GM19035 (cell line): ENCODE data around the gene USP32.
A peak's percentile ranks its signal among the peaks of the same experiment; 100 is the strongest.
"Not testable (repeated sequence)": the region's sequence is repeated elsewhere in the genome, so short reads cannot be mapped to it uniquely, and the experiment has no call there.

Source experiments
- ATAC-seq: cut with Tn5 transposase; IDR thresholded peaks from one replicate; pipeline ENCODE4 v1.9.1; 2021; ENCODE audit not compliant: unreplicated experiment

USP32 gene

DNA sequence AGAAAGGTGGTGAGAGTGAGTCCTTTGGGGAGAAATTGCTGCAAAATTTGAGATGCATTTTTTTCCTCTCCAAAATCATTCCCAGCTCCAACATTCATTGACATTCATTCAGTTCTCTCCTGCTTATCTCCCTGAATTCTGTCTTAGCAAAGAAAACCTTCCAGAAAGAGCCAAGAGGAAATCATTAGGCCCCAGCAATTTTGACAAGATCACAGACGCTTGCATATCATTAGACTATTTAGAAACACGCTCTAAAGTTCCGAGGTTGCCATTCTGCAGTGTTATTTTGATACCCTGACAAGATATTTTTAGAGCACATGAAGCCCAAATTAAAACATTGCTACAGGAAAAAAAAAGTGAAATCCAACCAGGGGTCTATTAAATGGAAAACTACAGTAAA, 20.8 kb upstream of the USP32 start:
- no peak for ATAC-seq

DNA sequence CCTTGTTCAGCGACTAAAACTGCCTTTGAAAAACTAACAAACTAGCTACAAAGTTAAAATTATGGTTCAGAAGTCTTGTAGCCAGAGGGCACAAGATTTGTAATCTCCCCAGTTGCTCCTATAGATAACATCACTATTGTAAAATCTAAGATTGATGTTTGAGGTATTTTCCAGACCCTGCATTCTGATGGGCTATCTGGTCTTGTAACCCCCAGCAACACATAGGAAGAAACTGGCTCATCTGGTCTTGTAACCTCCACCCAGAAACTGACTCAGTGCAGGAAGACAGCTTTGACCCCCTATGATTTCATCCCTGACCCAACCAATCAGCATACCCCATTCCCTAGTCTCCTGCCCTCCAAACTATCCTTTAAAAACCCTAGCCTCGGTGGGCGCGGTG, 18.1 kb upstream of the USP32 start:
- ATAC-seq: no peak

DNA sequence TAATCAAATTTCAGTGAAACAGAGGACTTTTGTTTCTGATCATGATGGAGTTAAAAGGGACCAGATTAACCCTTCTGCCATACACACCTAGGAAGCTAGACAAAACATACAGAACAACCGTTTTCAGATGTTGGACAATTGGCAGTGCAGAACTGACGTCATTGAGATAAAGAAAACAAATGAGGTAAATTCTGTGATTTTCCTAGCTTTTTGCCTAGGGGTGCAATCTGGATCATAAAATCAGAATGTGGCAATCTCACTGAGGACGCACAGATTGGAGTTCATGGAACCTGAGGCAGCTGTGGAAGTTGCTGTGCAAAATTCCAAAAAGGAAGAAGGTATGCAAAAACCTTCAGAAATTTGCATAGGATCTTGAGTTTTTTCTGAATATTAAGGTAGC, 15.0 kb upstream of the USP32 start:
- no peak for ATAC-seq

DNA sequence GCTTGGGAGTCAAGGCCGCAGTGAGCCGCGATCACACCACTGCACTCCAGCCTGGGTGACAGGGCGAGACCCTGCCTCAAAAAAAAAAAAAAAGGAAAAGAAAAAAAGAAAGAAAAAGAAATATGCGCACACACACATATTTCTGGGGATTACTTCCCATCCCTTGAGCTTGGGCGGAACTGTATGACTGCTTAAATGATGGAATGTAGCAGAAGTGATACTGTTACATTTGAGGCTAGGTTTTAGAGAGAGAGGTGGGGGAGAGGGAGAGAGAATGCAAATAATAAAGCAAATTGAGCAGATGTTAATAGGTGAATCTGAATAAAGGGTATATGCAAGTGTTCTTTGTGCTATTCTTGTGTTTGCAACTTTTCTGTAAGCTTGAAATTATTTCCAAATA, 12.0 kb upstream of the USP32 start:
- no peak for ATAC-seq

DNA sequence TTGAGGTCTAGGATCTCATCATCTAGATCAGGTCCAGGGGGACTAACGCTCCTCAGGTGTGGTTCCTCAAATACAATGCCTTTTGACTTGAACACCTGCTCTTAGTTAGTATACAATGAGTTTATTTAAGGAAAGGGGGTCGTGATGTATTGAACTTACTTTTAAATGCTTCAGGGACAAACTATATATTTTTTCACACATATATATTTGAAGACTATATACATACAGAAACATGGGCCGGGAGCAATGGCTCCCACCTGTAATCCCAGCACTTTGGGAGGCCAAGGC, 11.5 kb upstream of the USP32 start:
- no peak for ATAC-seq

DNA sequence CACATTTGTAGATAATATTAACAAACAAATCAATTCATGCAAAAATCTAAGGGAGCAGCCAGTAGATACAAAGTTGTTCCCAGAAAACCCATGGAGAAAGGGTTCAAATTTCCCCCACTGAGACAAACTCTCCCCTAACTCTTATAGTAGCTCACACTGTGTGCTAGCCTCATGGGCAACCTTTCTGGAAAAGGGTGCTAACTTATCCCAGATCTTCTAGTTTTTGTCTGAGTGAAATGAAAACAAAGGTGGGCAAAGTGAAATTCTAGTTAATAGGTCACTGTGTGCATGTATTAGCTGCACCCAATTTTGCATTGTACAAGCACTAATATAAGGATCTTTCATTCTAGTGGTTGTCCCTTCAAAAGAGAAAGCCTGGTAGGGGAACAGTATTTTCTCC, 9.9 kb upstream of the USP32 start:
- ATAC-seq: no peak

DNA sequence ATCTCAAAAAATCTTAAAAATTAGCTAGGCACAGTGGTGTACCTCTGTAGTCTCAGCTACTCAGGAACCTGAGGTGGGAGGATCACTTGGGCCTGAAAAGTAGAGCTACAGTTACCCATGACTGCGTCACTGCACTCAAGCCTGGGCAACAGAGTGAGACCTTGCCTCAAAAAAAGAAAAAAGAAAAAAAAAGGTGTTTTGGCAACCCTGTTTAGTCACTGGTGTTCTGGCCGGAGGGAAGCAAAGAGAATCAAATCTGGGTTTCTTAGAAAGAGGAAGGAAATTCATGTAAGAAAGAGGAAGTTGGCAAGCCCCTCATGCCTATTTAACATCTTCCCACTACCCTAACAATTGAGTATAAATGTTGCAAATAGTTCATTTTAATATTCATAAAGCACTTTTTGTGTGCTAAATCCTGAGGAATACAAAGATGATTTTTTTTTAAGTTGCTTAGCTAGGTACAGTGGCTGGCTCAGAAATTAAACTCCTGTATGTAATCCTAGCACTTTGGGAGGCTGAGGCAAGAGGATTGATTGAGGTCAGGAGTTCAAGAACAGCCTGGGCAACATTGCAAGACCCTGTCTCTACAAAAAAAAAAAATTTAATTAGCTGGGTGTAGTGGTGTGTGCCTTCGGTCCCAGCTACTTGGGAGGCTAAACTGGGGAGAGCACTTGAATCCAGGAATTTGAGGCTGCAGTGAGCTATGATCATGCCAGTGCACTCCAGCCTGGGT, 6.5 kb upstream of the USP32 start:
- peak; percentile 61 for ATAC-seq

DNA sequence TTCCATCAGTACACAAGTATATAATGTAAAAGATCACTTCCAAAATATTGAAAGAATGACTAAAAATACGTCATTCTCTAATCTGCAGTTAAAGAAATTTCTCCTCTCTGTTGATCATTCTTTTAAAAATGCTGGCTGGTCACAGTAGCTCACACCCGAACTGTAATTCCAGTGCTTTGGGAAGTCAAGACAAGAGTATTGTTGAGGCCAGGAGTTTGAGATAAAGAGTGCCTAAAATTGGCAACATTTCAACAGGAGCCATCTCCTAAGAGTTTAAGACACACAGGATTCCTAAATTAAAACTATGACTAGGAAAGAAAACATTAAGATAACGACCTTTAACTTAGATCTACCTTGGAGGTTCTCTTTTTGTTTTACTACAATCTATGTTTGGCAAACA, 4.5 kb upstream of the USP32 start:
- ATAC-seq: no peak

DNA sequence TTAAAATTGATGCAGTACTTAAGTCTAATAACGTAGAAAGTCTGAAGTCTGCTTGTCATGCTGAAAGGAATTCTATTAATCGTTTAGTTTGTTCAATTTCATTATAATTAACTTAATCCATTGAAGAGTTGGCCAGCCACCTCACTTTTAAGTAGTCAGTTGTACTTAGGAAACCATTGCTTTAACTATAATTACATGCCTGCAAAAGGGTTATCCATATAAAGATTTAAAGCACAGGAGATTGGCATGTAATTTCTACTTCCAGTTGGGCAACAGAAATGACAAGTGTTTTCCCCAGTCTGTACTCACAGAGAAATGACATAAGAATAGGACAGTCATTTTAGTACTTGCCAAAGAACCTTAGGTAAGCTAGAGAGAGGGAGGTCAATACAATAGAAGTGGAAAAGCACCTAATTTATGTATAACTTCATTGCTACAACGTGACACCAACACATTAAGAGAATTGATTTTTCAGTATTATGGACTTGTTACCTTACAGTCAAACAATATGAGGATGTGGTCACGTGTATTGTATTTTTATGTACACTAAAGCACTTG, 3.7 kb upstream of the USP32 start:
- ATAC-seq: no peak

DNA sequence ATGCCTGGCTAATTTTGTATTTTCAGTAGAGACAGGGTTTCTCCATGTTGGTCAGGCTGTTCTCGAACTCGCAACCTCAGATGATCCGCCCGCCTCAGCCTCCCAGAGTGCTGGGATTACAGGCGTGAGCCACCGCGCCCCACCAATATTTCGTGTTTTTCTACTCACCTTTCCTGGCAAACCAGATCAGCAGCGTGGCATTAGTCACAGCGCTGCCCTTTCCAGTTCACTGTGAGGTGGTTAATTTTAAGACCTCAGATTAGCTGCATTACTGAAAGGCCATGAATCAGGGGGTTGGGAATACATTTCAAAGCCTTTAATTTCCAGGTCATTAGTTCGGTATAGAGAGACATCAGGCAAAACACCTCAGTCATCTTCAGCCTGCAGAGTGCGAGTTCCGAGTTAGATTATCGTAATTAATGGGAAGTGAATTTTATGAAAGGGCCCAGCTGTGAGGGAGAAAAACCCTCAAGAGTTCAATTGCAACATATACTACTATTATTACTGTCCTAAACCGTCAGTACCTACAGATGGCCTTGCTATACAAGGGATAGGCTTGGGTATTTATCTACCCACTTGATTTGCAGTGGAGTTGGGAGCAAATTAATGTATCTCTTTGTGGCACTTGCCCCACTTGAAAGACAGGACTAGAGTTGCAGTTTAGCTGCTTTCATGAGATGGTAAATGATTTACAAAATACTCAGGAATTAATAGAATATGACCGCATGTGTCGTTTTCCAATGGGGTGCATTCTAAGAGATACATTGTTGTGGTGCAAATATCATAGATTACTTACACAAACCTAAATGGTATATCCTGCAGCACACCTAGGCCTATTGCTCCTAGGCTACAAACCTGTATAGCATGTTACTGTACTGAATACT, 2.1 kb upstream of the USP32 start:
- ATAC-seq: no peak

DNA sequence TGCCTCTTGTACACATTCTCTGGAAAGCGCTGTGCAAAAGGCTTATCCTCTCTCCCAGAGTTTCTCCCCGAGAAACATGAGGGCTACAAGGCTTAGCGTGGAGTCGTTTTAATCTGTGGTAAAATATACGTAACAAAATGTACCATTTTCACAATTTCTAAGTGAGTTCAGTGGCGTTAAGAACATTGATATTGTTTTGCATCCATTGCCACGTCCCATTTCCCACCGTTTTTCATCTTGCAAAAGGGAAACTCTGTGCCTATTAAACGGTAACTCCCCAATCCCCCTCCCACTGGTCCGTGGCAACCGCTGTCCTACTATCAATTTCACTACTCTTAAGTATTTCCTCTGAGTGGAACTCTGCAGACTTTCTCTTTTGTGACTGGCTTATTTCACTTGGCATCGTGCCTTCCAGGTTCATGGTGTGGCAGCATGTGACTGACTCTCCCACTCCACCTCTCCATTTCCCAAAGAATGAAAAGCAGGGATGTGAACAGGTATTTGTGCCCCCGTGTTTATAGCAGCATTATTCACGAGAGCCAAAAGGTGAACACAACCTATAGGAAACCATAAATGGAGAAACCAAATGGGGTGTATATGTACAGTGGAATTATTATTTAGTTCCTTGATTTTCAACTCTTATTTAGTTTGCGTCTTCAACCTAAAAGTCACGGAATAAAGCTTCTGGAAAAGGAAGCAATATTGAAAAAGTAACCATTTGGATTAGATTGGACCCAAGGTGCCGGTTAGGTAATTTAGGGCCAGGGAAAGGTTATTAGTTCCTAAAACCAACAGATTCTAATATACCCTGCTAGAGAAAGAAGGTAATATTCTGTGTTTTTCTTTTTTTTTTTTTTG, 1.1 kb upstream of the USP32 start:
- ATAC-seq: no peak

DNA sequence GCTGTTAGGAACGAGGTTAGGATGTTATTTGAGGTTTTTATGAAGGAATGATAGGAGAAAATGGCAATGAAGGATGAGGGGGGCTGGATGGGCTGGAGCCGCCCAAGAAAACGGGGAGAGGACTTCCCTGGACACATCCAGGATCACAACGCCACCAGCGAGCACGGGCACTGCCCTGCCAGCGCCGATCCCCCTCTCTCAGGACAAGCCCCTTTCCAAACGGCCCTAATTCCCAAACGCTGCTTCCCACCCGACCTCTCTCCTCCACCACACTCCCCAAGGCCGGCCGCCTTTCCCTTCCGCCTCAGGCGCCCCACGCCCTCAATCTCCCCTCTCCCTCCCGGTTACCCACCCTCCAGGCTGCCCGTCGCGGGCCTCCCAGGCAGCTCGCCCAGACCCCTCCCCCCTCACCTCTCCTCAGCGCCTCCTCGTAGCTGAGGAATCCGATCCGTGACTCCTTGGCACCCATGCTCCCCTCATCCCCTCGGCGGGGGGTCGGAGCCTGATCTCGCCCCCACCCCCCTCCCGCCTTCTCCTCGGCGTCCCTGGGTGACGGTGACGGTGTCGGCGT, 377 bp downstream of the USP32 start:
- ATAC-seq: peak; percentile 28

DNA sequence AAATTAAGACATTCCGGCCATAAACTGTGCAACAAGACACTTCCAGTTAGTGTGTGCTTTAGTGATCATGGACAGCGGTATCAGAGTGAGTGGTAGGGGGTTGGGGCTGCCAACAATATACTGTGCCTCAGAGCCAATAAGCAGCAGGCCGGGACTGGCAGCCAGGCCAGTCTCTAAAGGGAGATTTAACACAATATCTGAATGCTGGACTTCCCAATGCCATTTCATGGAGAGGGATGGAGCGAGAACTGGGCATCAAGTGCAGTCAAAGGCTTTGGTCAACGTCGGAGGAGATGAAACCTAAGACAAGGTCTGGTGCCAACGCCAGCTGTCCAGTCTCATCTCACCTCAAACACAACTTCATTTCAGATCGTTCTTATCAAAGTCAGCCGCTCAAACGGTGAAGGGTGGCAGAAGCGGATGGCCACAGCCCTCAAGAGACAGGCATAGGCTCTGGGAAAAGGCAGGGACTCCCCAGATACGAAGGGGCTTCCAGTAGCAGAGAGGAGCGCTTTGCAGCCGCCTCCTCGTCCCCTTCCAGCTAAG, 935 bp downstream of the USP32 start:
- ATAC-seq: peak; percentile 8

DNA sequence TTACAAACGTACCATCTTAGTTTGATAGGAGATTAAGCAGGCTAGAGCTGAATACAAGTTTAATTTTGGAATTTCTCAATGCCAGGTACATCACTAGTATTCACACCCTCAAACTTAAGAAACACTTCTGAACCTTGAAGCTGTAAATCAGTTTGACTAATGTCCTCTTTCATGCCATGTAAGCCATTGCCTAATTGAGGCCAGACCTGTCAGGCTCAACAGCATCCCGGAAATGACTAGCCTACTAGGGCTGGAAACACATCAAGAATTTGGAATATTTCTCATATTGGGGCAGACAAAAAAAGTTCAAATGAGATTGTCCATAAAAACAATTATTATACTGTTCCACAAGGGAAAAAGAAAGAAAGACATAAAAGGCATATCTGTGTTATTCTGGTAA, 1.7 kb downstream of the USP32 start:
- ATAC-seq: no peak

DNA sequence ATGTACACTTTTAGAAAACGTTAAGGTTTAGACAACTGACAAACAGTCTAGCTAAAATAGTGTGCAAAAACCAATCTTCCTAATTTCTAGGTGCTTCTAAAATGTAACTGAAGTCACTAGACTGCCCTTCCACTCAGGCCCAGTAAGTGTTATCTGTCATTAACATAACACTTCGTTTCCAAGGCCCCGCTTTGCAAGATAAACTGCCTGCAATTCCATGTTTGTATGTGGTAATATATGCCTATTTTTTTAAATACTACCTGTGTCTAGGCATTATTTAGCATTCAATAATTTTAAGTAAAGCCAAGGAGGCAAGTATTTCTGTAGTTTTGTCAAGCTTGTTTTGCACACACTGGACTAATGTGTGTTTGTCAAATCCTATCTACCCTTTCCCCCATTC, 3.2 kb downstream of the USP32 start:
- no peak for ATAC-seq

DNA sequence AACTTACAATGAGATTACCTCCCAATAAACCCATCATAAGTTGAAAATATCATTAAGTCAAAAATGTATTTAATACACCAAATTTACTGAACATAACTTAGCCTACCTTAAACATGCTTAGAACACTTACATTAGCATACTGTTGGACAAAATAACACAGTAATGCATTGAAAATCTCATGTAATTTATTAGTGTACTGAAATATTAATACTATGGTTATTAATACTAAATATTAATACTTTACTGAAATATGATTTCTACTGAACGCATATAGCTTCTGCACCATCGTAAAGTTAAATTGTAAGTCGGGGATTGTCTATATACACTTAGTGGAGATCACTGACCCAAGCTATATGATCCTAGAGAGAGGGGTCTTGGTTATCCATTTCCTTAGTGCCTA, 4.3 kb downstream of the USP32 start:
- ATAC-seq: no peak

DNA sequence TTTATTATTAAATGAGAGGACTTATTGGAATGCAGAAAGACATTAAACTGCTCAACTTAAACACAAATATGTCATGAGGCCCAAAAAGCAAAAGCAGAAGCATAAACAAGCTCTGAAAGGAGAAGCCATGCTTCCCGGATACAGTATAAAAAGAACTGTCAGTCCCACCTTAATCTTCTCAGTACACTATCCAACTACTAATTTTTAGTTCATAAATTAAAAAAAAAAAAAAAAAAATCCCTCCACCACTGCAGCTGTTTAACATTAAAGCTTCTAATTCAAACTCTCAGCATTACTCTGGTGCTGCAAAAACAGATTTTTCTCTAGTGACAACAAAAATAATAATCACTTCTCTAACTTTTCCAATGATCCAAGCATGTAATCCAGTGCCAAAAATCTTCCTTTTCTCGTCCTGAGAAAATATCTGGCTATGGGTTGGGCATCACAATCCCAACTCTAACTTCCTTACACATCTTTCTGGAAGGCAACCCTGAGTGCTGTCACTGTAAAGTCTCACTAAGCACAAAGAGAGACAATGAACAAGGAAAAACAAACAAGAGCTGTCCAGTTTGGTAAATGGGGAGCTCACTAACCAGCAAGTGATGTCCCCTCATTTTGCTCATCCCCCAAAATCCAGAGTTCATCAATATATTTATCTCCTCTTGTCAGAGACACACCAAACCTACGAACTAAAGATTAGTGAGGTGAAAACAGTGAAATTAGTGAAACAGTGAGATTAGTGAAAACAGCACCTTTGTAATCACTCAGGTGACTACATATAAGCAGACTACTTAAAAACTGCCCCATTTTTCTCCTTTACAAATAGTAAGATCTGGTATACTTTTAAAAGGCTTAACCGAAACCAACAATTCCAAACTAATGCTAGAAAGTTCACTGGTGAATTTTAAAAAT, 5.5 kb downstream of the USP32 start:
- no peak for ATAC-seq

DNA sequence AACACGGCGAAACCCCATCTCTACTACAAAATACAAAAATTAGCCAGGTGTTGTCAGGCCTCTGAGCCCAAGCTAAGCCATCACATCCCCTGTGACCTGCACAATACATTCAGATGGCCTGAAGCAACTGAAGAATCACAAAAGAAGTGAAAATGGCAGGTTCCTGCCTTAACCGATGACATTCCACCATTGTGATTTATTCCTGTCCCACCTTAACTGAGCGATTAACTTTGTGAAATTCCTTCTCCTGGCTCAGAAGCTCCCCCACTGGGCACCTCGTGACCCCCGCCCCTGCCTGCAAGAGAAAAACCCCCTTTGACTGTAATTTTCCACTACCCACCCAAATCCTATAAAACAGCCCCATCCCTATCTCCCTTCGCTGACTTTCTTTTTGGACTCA, 7.0 kb downstream of the USP32 start:
- not testable (repeated sequence) for ATAC-seq

DNA sequence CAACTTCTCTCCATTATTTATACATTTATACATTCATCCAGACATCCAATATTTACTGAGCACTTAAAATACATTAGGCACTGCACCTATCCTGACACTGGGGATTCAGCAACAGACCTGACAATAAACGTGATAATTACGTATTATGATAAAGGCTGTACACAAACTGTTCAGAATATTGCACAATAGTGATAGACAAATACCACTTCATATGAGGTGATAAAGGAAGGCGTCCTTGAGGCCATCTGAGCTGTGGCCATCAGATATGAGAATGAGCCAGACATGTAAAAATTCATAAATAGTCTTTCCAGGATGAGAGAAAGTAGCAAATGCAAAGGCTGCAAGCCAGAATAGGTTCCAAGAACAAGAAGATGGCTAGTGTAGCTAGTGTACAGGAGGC, 8.6 kb downstream of the USP32 start:
- no peak for ATAC-seq

DNA sequence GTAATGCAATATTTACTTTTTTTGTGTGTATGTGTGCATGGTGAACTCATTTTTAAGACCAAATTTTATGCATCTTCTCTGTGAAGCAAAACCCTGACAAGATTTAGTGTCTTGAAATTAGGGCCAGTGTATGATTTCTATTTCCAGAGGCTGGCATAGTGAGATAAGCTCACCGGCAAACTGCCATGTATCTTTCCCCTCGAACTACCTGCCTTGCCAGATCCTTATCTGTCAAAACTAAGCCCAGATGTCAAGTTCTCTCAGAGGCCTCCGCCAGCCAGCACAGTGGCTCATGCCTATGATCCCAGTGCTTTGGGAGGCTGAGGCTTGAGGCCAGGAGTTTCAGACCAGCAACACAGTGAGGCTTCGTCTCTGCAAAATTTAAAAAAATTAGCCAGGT, 10.0 kb downstream of the USP32 start:
- ATAC-seq: no peak
